IPS-18a (cell line): ENCODE measurements around the gene NME8.

Source experiments
- H3K27ac ChIP-seq: one replicate; pipeline ENCODE4 v1.5.1; 2013; ENCODE audit warnings: low read length
- H3K27me3 ChIP-seq: one replicate; pipeline ENCODE4 v1.6.1; 2013; ENCODE audit warnings: mild to moderate bottlenecking, low read length; ENCODE audit not compliant: control insufficient read depth, insufficient read depth
- H3K36me3 ChIP-seq: one replicate; pipeline ENCODE4 v1.6.1; 2013; ENCODE audit warnings: low read depth, low read length; ENCODE audit not compliant: control insufficient read depth
- H3K4me1 ChIP-seq: one replicate; pipeline ENCODE4 v1.6.1; 2013; ENCODE audit warnings: low read depth, low read length; ENCODE audit not compliant: control insufficient read depth
- H3K4me3 ChIP-seq: one replicate; pipeline ENCODE4 v1.5.1; 2013; ENCODE audit warnings: low read length
- H3K9ac ChIP-seq: one replicate; pipeline ENCODE4 v1.6.1; 2013; ENCODE audit warnings: mild to moderate bottlenecking, low read length, moderate library complexity
- H3K9me3 ChIP-seq: one replicate; pipeline ENCODE4 v1.6.1; 2013; ENCODE audit warnings: low read depth, low read length; ENCODE audit not compliant: control insufficient read depth

NME8 gene

DNA sequence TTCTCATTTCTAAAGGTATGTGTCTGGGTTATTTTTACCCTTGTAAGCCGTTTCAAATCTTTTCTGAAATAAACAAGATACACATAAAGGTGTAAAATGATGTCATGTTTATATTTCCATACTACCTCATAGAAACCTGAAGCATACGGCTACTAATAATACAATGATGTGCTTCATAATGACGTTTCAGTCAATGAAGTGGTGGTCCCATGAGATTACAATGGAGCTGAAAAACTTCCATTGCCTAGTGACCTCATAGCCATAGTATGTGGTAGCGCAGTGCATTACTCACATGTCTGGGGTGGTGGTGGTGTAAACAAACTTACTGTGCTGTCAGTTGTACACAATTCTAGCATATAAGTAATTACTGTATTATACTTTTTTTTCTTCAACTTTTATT is 96.9 kb downstream of the NME8 start:
- no peak overlapping the region for H3K9ac ChIP-seq
- peaks cover 8% of the 10 kb centered on the region for H3K4me1 ChIP-seq
- no peak overlapping the region for H3K27ac ChIP-seq
- no peak overlapping the region for H3K4me3 ChIP-seq
- no peaks in the 10 kb centered on the region for H3K9me3 ChIP-seq
- H3K27me3 ChIP-seq = no peaks in the 10 kb centered on the region
- no peaks in the 10 kb centered on the region for H3K36me3 ChIP-seq

DNA sequence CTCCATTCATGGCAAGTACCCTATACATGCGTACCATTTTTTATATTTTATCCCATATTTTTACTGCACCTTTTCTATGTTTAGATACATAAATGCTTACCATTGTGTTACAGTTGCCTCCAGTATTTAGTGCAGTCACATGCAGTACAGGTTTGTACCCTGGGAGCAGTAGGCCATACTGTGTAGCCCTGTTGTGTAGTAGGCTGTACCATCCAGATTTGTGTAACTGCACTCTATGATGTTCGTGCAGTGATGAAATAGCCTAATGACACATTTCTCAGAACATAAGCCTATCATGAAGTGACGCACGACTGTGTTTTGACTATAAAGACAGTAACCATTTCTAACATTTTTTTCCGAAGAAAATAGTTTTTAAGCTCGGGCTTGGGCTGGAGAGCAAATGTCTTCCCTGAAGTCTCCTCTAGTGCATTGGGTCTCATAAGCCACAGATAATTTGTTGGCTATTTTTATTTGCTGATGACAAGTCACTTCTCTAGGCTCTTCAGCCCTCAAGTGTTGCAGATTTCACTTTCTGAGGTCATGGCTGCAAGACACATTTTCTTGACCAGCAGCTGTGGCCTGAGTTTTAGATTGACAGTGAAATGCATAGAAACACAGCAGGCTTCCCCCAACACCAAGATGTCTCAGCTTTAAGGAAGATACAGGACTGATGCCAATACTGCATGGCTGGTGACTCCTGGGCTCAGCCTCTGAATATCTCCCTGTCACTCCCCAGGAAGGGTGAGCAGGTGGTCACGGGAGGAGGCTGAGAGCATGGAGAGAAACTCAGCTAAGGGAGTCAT is 98.9 kb downstream of the NME8 start:
- no peak overlapping the region for H3K4me3 ChIP-seq

DNA sequence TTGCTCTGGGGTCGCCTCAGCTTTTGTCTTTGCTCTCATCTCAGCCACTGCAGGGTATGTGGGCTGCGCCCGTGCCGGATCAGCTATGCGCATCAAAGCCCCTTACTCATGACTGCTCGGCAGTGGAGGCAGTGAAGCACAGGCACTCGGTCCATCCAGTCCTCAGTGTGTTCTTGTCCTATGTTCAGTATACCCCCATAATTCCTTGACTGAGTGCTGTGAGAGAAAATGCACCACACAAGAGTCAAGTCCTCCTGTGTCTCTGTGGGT is 99.5 kb downstream of the NME8 start:
- H3K9ac ChIP-seq = no peak overlapping the region
- H3K36me3 ChIP-seq = no peaks in the 10 kb centered on the region
- no peak overlapping the region for H3K27ac ChIP-seq
- no peaks in the 10 kb centered on the region for H3K27me3 ChIP-seq
- no peaks in the 10 kb centered on the region for H3K9me3 ChIP-seq
- peaks cover 4% of the 10 kb centered on the region for H3K4me1 ChIP-seq
- no peak overlapping the region for H3K4me3 ChIP-seq

More for the DNA sequence above, 98.9 kb downstream of the NME8 start:
- no peaks in the 10 kb centered on the region for H3K36me3 ChIP-seq
- peaks cover 8% of the 10 kb centered on the region for H3K4me1 ChIP-seq
- H3K27ac ChIP-seq = no peak overlapping the region
- no peaks in the 10 kb centered on the region for H3K9me3 ChIP-seq
- H3K27me3 ChIP-seq = no peaks in the 10 kb centered on the region
- H3K9ac ChIP-seq = no peak overlapping the region
